Forelimb muscle (tissue), 1 donor: ENCODE data around the gene CRYZL1. TPM values are rescaled to one million over a fixed set of nuclear protein-coding genes. Genes with fewer than 3 reads are reported as not detected.
A peak's percentile ranks its signal among the peaks of the same experiment; 100 is the strongest.
"Not testable (repeated sequence)": the region's sequence is repeated elsewhere in the genome, so short reads cannot be mapped to it uniquely, and the experiment has no call there.

Experiments
- DNase-seq: peaks from one replicate; pipeline ENCODE4 v3.0.0-alpha.2; 2013; ENCODE audit warnings: low read depth
- polyA plus RNA-seq: library from polyadenylated mRNA; unstranded; fragments of 120-200 nt; gene quantifications from one replicate; pipeline ENCODE4 v1.2.1, GENCODE V29; 2013; ENCODE audit not compliant: insufficient read length

Gene CRYZL1
- polyA plus RNA-seq, 1 donor, result 28.8 TPM

DNA sequence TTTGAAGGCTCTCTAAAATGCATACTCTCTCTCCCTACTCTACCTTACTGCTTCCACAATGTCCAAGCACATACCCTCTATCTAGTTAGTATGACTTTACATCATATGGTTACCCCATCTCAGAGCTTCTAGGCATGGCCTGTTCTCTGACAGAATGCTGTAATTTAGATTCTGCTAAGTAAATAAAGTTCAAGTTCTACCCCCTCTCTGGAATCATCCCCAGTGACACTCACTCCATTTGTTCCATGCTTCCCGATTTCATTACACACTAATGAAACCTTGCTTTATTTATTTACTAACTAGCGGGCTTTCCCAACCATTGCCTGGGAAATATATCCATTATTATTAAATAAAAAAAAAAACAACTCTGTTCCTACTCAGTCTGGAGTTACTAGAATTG, 7.3 kb downstream of the CRYZL1 start:
- DNase-seq, result no peak

DNA sequence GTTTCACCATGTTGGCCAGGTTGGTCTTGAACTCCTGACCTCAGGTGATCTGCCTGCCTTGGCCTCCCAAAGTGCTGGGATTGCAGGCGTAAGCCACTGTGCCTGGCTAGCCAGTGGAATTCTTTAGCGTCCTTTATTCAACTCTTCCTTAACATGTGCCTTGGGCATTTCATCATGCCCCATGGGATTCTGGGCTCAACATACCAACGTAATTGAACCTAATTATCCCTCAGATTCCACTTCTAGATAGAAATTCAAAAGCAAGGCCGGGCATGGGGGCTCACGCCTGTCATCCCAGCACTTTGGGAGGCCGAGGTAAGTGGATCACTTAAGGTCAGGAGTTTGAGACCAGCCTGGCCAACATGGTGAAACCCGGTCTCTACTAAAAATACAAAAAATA, 15.4 kb downstream of the CRYZL1 start:
- DNase-seq, result not testable (repeated sequence)

DNA sequence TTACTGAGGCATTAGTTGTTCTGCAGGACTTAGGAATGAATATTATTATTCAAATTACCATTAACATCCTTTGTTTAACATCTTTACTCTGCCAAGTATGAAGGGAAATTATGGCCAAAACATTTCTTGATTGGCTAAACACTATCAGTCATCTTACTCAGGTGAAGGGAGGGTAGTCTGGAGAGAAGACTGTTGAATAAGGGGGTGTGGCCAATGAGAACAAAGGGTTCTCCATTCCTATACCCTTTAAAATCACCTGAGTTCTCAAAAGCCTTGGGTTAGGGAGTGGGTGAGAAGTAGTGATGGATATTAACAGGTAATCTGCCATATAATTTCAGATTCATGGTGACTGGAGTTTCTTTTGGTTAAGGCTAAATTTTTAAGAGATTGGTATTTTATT, 19.3 kb downstream of the CRYZL1 start:
- no peak for DNase-seq

DNA sequence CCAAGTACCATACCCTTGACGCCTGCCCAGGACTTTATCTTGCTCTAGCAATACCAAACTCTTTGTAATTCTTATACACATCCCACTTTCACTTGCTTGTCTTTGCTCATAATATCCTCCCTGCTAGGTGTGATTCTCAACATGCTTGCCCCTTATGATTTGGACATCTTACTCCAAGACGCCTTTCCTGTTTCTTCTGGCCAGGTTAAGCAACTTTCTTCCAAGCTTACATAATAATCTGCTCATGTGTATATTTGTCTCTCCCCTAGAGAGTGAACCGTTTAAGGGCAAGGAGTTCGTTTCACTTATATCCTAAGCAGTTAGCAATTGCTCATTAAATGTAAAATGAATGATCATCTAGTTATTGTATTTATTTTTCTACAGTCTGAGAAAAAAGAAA, 21.8 kb downstream of the CRYZL1 start:
- no peak for DNase-seq

DNA sequence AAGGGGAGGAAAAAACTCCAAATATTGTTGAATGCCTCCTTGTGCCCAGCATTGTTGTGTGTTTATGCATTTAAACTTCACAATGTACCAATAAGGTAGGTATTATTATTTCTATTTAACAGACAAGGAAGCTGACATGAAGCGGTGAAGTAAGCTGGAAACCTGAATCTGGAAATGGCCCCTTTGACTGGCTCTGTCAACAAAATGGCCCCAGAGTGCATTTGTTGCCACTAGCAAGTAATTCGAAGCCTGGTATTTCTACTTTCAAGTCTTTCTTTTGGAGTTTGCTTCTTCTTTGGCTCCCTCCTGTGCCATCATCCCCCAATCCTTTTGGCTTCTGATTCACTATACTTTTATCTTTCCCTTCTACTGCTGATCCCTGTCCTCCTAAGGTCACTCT, 23.1 kb downstream of the CRYZL1 start:
- no peak for DNase-seq

DNA sequence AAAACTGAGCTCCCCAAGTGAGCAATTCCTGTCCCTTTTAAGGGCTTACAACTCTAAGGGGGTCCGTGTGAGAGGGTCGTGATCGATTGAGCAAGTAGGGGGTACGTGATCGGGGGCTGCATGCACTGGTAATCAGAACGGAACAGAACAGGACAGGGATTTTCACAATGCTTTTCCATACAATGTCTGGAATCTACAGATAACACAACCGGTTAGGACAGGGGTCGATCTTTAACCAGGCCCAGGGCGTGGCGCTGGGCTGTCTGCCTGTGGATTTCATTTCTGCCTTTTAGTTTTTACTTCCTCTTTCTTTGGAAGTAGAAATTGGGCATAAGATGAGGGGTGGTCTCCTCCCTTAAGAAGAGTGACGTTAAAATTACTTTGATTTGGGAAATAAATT, 24.0 kb downstream of the CRYZL1 start:
- DNase-seq, result not testable (repeated sequence)

DNA sequence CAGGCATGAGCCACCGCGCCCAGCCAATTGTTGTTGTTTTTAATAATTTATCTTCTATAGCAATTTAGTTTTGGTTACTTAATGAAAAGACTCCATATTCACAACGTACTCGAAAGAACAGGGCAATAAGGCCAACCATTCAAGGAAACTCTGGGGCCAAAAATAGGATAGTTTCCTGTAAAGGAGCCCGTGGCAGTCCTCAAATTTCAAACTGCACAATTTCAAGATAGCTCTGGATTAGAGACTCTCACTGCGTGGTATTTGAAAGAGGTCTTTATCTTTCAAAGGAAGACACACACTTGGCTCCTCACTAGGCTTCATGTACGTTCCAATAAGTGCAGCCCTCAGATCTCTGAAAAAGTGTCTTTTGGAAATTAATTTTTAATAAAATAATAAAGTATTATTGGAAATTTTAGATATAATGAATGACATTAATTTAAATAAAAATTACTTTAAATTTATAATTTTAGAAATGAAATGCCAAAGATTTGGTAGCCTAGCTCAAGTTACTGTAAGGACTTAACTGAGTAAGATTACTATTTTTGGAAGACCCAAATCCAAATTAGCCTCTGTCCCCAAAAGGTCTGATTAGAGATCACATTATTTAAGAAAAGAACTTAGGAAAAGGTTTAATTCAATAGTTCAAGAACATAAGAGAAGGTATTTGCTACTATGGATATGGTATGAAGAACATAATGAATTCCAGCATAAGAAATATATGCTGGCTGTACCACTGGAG, 30.4 kb downstream of the CRYZL1 start:
- DNase-seq, result no peak

DNA sequence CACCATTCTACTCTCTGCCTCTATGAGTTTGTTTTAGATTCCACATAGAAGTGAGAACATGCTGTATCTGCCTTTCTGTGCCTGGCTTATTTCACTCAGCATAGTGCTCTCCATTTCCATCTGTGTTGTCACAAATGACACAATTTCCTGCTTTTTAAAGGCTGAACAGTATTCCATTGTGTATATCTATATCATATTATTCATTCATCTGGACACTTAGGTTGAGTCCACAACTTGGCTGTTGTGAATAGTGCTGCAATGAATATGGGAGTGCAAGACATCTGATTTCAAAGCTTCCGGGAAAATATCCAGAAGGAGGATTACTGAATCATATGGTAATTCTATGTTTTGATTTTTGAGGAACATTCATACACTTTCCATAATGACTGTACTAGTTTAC, 33.0 kb downstream of the CRYZL1 start:
- DNase-seq, result no peak

DNA sequence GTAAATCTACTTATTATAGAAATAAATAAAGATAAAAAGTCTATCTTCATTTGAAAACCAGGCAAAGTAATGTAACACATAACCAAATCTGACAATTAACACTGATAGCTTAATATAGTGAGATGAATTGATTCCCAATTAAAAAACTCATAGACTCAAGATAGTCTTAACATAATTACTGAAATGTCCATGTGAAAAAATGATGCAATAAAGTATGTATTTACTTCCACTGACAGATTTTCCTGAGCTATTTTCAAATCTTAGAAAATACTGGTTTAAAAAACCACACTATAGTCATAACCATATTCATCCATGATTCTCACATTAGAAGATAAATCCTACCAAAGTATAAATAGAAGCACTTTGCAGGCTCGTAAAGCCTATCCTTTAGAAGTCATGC, 43.5 kb downstream of the CRYZL1 start:
- no peak for DNase-seq

DNA sequence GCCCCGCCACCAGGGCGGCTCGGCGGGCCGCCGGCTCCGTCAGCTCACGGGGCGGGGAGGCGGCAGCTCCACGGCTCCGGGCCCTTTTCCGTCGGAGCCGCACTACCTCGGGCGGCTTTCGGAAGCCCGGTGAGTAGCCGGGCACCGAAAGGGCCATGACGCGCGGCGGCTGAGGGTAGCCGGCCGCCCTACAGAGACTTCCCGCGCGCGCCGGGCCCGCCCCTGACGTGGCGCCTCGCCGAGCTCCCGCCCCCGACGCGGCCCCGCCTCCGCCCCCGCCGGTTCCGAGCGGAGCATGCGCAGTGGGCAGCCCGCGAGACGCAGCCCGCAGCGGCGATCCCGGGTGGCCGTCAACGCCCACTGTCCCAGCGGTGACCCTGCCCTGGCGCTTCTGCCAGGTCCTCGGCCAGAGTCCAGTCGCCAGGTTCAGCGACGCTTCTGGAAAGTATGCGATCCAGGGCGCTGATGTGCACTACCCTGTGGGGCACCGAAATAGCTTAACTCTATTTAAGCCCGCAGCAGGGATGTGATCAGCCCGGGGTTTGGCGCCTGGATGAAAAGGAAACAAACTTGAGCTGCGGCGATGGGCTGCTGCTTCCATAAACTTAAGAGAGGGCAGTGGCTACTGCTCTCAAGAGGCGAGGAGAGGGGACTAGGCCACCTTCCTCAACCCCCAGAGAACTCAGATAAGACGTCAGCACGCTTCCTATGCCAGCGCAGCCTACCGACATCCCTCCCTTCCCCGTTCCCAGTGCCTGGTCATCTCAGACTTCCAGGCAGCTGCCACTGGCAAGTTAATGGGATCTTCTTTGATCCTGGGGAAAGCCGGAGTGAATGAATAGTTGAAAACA, 52.8 kb downstream of the CRYZL1 start, which contains the start of gene DONSON:
DONSON (minus strand) TSS at position 200 of the 851 bp plus-strand sequence; CDS start at position 157, 43 bp downstream.
- peak; percentile 43 for DNase-seq

DNA sequence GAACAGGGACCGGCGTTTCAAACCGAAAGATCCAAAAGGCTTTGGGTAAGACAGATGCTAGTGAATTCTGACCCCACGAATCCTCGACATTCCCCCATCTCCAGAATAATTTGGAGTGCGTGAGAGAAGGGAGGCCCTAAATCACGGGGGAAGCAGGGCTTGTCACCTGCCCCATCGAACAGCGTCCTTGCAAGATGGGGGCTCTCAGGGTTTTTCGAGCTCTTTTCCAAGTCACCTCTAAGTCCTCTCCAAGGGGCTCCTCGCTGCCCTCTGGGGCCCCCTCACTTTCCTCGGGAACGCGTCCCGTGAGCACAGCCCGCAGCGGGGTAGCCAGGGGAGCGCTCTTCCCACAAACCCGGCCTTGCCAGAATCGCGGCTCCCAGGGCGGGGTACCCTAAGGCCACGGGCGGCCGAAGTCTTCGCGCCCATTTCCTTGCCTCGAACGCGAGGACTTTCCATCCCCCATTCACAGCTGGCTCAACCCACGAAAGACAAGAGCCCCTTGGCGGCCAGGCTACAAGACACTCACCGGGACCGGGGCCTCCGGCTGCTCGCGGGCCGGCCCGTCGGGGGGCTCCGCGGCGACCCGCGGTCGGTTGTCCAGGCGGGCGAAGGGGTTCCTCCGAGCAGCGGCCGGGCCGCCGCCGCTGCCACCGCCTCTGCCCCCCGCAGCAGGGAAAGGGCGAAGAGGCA, 53.6 kb downstream of the CRYZL1 start:
- no peak for DNase-seq

DNA sequence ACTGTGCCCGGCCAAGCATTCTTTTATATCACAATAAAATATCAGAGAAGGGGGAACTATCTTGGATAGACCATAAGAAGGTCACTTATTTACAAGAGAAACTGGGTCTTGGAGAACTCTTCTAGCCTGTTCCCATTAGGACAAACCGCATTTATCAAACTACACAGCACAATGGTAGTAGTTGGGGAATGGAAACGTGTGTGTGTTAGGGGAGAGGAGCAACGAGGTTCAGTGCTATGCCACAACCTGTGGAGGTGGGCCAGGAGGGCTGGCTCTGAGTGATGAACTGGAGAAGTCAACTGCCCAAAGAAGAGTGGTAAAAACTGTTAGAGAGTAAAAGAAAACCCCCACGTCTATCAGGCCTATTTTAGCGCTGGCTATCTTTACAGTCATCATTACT, 54.6 kb downstream of the CRYZL1 start:
- no peak for DNase-seq

DNA sequence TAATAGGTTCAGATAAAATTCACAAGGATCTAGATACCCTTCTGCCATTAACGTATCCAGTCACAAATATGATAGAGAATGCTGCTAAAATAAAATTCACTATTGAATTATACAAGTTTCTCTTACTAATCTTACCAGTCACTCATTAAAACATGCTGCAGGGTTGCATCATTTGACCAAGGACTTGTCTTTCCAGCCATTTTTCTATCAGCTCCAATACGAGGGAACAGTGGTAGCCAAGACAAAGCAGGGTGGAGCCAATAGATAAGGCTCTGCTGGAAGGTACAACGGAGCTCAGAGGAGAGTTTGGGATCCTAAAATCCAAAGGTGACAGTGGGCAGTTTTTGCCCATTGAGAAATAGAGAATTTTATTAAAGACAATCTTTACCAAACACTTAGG, 57.1 kb downstream of the CRYZL1 start:
- no peak for DNase-seq

DNA sequence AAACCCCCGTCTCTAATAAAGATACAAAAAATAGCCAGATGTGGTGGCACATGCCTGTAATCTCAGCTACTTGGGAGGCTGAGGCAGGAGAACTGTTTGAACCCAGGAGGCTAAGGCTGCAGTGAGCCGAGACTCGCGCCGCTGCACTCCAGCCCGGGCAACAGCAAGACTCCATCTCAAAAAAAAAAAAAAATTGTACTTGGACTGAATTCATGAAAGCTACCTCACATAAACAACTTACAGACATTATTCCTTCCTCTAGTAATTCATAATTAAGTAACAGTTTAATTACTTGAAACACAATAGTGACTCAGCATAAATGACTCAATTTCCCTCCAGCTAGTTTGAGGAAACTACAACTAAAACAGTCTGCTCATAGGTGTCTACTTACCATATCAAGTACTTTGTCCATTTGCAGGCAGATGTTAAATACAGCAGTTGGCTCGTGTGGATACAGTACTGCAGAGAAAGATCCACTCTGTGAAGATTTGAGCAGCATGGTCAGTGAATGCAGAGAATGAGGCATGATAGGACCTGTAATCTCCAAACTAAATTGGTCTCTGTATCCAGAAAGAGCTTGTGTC, 62.5 kb downstream of the CRYZL1 start:
- DNase-seq, result no peak

DNA sequence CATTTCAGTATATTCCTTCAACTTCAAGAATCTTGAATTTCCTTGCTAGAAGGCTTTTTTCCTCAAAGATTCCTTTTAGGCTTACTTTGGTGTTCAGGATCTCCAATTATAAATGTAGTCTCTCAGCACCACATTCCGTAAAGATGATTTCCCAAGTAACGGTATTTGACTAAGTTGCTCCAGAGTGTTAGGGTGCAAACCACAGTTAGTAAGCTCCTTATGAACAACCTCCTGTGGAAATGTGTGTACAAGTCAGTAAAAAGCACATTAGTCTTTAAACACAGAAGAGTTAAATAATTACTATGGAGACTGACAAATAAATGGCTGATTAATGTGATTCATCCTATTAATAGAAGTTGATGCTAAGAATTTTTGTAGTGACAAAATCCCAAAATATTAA, 63.3 kb downstream of the CRYZL1 start:
- DNase-seq, result no peak

DNA sequence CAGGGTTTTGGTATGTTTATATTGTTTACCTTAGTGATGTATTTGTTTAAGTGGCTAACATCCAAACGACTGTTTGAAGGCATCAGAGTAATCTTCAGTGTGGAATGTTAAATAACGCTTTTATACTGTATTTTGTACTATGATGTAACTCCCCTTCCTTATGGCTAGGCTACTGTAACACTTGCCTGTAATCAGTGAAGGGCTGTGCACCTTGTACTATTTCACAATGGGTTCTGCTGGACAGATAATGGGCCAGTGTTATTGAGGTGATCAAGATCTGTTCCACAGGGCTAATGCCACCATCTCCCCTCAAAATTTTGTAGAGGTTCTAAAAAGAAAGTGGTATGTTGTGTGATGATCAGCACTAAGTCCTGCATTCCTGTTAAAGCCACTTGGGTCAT, 64.8 kb downstream of the CRYZL1 start:
- not testable (repeated sequence) for DNase-seq

DNA sequence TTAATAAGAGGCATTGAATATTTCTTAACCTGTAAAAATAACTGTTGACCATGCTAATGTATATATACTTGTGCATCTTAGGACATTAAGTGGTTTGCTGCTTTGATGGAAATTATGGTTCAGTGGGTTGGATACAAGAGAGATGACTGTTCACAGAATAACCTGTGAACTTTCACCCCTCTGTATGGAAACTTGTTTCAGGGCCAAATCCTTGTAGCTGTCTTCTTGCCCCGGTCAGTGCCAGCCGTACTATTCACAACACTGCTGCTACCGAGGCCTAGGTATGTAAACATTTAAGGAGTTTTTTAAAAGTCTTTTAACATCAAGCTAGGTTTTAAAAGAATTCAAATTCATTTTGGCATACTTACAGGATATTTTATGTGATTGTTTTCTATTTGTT, 69.2 kb downstream of the CRYZL1 start:
- no peak for DNase-seq

DNA sequence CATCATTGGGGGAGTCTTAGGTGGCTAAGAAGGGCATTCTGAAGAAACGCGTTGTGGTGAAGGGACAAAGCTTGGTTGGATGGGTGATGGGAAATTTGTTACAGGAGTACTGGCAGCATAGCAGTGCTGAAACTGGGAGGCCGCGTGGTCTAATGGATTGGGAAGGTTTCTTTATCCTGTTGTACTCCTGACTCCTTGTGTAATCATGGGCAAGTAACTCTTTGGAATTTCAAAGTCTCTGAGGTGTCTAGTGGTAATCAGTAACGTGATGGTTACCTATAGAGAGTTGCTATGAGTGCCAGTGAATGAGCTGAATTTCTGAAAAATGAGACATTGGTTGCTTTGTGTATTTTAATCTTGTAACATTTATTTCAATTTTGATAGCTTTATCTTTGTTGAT, 71.5 kb downstream of the CRYZL1 start:
- DNase-seq, result no peak

DNA sequence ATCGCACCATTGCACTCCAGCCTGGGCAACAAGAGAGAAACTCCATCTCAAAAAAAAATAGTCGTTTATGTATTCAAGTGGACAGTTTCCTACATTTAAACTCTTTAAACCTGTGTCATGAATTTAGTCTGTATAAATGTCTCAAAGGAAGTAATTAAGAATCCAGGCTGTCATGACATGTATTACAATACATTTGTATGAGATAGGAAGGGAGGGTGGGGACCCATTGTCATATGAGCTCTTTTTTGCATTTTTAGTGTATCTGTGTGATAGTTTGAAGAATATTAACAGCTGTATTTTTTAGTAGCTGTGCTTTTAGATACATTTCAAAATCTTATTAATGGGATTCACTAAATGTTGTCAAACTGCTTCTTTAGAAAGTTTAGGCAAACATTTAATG, 73.1 kb downstream of the CRYZL1 start:
- DNase-seq, result no peak

DNA sequence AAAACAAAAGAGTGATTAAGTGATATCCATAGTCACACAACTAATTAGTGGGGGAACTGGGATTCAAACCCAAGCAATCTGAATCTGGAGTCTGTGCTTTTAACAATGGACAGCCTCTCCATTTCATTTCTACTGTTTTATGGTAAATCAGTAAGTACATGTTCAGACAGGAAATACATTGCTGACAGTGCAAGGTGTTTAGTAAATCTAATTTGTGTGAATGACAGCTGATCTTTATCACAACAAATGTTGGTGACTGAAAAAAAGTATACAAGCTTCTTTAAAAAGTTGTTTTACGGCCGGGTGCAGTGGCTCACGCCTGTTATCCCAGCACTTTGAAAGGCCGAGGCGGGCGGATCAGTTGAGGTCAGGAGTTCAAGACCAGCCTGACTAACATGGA, 73.6 kb downstream of the CRYZL1 start:
- no peak for DNase-seq

DNA sequence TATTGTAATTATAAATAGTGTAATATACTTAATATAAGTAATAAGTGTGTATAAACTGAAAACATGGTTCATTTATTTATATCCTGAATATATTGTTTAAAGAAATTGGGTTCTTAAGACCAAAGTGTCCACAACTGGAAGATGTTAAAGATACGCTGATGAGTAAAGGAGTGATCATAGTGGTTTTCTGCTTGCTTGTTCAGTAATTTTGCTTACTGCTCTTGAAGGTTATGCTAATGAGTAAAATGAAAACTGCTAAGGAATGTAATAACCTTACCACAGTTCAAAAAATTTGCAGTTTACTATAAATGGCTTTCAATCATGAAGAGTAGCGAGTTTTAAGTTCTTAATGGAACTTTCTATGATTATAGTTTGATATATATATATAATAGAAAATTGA, 75.0 kb downstream of the CRYZL1 start:
- no peak for DNase-seq

DNA sequence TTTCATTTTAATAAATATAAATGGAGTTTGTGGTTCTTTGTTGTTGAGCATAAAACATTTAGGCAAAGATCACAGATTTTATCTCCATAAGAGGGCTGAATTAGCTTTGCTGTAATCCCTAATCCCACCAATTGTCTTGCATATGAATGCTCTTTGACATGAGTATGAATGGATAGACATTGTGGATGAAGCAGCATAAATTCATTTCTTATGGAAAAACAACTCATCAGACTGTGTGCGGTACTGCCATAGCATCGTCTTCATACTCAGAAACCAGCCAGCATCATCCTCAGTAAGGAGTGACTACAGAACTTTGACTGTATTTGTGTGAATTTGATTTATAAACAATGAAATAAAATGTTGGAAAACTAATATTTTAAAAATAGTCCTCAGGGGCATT, 79.2 kb downstream of the CRYZL1 start:
- DNase-seq, result no peak
